ENCODE data around the gene ATP10A.

The ATP10A gene, protein sequence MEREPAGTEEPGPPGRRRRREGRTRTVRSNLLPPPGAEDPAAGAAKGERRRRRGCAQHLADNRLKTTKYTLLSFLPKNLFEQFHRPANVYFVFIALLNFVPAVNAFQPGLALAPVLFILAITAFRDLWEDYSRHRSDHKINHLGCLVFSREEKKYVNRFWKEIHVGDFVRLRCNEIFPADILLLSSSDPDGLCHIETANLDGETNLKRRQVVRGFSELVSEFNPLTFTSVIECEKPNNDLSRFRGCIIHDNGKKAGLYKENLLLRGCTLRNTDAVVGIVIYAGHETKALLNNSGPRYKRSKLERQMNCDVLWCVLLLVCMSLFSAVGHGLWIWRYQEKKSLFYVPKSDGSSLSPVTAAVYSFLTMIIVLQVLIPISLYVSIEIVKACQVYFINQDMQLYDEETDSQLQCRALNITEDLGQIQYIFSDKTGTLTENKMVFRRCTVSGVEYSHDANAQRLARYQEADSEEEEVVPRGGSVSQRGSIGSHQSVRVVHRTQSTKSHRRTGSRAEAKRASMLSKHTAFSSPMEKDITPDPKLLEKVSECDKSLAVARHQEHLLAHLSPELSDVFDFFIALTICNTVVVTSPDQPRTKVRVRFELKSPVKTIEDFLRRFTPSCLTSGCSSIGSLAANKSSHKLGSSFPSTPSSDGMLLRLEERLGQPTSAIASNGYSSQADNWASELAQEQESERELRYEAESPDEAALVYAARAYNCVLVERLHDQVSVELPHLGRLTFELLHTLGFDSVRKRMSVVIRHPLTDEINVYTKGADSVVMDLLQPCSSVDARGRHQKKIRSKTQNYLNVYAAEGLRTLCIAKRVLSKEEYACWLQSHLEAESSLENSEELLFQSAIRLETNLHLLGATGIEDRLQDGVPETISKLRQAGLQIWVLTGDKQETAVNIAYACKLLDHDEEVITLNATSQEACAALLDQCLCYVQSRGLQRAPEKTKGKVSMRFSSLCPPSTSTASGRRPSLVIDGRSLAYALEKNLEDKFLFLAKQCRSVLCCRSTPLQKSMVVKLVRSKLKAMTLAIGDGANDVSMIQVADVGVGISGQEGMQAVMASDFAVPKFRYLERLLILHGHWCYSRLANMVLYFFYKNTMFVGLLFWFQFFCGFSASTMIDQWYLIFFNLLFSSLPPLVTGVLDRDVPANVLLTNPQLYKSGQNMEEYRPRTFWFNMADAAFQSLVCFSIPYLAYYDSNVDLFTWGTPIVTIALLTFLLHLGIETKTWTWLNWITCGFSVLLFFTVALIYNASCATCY (N-terminal part only)

DNA sequence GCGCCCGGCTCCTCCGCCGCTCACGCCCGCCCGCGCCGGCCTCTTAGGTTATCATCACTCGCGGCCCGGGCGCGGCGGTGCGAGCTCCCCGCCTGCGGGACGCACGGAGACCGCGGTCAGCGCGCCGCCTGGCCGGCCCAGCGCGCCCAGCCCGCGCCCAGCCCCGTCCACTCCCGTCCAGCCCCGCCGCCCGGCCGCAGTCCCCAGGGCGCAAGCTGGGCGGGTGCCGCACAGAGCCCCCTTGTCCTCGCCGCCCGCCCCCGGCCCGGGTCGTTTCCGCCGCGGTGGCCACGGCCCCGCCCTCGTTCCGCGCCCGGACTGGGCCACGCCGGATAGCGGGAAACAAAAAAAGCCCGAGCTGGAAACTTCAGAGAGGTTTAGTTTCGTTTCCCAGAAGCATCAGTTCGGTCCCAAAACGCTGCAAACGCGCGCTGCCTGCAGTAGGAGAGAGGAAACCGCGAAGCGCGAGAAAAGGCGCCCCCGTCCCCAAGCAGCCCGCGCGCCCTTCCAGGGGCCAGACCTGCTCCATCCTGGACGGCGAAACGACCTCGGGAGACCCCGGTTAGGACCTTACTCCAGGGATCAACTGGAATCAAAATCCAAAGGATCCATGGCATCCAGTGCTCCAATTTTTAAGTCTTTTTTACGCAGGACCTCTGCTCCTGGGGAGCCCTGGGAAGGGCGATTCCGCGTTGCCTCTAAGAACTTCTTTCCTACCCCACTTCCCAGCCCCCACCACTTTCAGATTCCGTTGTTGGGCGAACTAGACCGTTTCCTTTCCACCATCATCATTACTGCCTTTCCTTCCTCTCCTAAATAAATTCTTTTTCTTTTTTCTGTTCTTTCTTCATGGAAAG, at the start of gene ATP10A:
Gene ATP10A (minus strand): TSS at position 217 of the 857 bp plus-strand sequence. CDS start 231 bp downstream, outside the sequence.
- DNase-seq: peak; percentile 77

DNA sequence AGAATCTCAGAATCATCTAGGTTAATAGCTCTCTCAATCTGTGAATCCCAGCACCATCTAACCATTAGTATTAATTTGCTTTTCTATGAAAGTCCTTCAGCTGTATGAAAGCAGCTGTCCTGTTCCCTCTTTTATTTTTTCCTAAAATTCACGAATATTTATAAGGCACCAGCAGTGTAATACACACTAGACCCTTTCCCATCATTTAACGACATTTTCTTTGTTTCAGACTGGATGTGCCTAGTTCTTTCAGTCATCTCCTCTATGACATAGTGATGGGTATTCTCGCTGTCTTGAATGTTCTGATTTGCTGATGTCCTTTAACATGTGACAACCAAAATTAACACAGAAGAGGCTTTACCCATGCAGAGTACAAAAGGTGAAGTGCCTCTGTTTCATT, 48.9 kb upstream of the ATP10A start:
- DNase-seq: no peak

DNA sequence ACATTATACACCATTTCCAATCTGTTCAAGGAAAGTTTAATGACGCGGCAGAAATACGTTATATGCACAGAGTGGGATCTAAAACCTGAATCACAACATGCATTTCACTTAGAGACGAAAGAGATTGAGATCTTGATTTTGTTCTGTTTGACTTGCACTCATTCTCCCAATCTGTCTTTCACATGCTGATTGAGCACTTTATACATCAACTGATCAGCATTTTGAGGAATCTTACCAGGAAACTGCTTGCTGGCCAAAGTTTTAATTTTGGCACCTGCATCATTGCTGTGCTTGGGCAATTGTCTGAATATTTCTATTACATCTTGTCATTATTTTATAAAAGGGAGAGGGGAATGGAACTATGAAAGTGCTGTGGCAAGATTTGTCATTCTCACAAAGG, 47.7 kb upstream of the ATP10A start:
- no peak for DNase-seq

DNA sequence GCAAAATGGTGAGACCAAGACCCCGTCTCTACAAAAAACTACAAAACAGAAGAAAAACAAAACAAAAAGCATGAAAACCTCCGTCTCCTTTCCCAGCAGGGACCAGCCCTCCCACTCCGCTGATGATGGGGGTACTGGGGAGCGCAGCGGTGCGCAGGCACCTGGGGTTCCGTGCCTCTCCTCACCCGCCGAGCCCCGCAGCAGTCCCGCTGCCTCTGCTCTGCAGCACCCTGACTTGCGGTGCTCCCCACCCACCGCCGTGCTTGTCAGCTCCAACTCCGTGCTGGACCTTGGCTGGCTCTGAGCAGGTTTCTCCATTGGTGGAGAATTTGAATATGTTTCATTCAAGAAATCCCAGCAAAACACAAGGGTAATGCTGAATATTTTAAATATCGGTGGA, 46.7 kb upstream of the ATP10A start:
- DNase-seq: no peak

DNA sequence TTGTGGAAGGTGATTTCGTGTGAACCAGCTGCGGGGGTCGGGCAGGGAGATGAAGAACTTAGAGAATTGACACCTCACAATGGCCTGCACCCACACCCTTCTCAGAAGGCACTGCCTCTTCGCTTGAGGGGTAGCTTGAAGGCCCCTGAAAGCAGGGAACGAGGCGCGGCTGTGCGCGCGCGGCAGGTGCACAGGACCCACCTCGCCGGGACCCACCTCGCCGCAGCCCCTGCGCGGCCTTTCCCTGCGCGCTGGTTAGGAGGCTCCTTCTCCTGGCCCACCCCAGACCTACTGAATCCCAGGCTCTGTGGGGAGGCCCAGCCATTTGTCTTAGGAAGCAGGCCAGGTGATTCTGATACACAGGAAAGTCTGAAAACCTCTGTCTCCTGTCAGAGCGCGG, 46.2 kb upstream of the ATP10A start:
- DNase-seq: no peak

DNA sequence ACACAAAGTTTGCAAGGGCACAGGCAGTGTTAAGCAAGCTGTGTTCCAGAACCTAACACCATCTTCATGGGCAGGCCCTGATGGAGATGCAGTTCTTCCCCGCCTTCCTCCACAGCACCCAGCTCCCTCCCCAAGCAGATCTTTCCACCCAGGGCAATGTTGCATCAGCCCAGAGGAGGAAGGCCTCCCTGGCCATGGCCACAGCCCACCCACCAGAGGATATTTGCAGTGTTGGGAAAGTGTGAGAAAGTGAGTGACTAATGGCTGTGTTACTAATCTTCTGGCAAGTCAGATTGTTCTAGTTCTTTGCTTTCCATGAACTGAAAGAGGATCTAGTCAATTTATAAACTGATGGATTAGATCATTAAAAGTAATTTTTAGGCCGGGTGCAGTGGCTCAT, 42.0 kb upstream of the ATP10A start:
- no peak for DNase-seq

DNA sequence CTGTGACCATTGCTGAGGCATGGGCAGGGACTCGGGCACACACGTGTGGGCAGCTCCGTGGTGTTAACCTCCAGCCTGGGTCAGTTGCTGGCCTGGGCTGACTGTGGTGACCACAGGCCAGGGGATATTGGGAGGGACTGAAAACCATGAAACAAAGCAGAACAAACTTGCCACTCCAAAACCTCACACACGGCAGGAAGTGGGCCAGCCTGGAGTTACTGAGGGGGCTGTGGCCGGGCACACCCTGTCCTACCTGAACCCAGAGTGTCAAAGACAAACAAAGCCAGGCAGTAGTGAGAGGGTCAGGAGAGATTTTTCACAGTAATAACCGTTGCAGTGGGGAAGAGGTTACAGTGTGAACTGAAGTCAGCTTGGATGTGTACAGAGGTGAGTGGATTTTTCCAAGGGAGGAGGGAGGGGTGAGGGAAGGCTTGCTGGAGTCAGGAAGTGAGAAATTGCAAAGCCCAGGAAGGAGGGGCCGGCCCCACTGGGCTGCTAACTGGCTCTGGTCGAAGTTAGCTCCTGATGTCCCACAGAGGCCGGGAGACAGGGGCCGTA, 40.0 kb upstream of the ATP10A start:
- no peak for DNase-seq

DNA sequence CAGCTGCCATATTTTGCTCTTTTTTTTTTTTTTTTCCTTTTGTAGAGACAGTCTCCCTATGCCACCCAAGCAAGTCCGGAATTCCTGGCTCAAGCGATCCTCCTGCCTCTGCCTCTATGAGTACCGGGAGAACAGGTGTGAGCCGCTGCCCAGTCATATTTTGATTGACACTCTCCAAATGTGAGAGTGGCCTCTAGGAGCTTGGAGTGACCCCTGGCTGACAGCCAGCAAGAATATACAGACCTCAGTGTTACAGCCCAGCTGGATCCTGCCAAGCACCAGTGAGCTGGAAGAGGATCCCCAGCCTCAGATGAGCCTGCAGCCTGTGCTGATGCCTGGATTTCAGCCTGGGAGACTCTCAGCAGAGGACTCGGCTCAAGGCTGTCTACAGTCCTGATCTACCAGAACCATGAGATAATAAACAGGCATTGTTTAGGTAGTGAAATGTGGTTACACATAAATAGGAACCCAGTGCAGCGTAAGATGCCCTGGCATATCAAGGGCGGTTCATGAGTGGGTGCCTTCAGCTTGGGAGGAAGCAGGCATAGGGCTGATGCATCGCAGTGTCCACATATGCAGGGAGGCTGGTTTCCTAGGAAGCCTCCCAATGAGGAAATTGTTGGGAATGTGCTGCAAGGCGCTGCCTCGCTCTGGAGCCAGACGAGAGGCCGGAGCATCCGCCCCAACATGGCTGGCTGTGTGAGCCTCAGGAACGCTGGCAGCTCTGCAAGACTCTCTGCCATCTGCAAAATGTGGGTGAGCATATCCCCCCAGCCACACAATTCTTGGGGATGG, 38.9 kb upstream of the ATP10A start:
- no peak for DNase-seq

DNA sequence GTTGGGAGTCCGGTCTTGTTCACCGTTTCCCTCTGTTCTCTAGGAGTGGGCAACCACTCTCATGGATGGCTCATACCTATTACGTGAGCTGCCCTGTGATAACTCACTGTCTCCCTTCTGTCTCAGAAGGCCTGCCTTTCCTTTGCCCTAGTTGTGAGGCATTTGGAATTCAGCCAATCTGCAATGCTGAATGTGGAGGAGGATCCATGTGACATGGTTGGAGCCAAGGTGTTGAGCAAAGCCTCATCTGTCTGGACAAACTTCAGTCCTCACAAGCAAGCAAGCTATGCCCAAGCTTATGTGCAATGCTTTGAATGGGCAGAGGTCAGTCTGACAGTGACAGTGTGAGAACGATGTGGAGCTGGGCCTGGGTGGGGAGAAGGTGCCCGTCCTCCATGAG, 37.8 kb upstream of the ATP10A start:
- no peak for DNase-seq

DNA sequence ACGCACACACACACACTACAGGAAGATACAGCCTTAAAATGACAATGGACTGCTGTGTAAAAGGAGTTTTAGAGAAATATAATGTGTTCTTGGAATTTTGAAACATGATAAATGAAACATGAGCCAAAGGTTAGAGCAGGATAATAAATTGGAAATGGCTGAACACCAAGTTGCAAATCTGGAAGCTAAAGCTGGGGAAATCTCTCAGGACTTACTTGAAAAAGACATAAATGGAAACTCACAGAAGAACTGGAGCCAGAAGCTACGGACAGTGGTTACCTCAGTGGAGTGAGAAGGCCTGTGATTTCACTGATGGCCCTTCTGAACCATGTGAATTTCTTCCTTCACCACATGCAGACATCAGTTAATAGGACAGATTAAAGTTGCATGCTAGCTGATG, 37.3 kb upstream of the ATP10A start:
- DNase-seq: no peak

DNA sequence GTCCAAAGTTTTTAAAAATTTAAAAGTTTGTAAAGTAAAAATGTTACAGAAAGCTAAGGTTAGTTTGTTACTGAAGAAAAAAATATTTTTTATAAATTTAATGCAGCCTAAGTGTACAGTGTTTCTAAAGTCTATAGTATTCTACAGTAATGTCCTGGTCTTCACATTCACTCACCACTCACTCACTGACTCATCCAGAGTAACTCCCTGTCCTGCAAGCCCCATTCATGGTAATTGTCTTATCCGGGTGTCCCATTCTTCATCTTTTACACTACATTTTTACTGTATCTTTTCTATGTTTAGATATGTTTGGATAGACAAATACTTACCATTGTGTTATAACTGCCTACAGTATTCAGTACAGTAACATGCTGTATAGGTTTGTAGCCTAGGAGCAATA, 36.7 kb upstream of the ATP10A start:
- DNase-seq: no peak

DNA sequence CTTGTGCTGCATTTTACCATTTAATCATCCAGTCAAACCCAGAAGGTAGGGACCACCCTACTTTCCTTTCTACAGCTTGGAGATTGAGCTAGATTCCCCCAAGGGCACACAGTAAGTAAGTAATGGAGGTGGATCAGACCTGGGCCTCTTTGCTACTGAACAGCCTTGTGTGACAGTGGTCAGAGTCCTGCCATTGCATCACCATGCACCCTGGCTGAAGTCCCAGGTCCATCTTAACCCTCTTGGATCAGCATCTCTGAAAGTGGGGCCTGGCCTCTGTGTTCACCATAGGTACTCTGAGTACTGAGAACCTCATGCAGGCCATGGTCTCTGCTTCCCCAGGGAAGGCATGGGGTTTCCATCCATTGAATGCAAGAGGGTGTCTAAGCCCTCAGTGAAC, 34.5 kb upstream of the ATP10A start:
- no peak for DNase-seq

DNA sequence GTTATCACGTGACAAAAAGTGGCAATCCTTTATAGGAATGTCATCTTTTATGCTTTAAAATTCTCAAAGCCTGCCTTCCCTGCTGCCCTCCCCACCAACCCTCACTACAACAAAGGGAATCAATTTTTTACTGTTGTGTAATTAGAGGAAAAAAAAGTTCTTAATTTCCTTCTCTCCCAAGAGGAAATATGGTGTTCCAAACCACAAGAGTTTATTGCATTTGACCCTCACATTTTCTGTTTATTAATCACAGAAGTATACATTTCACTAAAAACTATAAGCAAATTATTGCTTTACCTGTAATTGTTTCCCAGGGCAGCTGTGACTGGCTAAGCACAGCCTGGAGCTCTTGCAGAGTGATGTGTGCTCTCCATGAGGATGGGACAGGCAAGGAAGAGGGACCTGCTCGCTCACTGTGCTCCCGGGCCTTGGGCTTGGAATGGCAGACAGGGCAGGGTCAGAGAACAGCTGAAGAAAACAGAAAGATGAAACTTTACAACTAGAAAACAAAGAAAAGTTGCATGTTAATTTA, 31.3 kb upstream of the ATP10A start:
- DNase-seq: no peak

DNA sequence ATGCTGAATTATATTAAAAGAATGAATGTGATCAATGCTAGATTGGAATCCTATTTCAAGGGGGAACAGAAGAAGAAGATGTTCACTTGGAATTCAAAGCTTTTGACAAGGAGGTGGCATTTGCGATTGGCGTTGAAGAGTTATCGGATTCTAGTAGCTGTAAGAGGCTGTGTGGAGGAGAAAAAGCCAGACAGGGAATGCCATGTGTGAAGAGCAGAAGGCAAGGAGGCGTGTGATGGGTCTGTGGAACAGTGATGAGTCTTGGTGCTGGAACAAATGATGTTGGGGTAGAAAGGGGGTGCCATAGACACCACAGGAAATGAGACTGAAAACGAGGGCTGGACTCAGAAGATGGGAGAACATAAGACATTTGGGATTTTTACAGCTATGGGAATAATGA, 30.5 kb upstream of the ATP10A start:
- no peak for DNase-seq

DNA sequence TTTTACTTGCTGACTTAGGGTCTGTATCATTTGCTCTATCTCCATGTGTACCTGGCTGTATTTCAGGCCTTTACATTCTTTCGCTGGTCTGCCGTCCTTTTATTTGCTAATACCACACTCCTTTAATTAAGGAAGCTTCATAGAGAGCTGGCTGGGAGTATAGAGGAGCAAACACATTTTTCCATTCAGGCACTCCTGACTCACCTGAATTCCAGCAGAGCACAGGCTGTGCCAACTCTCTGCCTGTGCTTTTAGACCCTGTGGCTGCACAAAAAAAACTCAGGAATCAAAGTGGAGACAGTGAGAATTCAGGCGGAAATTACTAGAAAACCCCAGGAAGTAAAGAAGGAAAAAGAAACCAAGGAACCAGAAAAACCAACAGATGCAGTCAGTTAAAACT, 29.0 kb upstream of the ATP10A start:
- no peak for DNase-seq

DNA sequence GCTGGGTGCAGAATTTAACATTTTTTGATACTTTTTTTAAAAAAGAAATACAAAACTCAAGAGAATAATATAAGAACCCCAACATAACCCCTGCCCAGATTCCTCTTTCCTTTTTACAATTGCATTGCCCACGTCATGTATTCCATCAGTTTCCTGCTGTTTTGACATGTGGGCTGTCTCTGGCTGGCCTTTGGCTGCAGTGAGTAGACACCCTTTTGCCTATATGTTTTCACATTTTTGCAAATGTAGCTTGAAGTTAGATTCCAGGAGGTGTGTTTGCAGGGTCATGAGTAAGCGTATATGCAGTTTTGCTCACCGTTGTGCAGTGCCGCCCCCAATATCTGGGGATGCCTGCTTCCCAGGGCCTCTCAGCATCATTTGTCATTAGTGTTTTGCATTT, 28.0 kb upstream of the ATP10A start:
- DNase-seq: no peak

DNA sequence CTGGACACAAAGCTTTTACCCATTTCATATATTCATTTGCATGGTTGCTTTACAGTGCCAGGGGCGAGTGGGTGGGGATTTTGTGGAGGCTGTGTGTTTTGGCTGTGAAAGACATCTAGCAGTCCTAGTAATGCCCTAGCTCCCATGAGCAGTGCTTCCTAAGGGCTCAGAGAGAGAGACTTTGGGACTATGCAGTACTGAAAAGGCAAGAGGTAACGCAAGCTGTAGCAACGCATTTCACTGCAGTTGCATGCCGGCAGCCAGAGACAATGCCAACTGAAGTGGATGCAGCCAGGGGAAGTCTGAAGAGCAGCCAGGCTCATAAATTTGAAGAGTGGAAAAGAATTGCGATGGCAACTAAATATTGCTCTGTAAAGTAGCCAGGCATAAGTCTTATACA, 27.4 kb upstream of the ATP10A start:
- DNase-seq: peak; percentile 50

DNA sequence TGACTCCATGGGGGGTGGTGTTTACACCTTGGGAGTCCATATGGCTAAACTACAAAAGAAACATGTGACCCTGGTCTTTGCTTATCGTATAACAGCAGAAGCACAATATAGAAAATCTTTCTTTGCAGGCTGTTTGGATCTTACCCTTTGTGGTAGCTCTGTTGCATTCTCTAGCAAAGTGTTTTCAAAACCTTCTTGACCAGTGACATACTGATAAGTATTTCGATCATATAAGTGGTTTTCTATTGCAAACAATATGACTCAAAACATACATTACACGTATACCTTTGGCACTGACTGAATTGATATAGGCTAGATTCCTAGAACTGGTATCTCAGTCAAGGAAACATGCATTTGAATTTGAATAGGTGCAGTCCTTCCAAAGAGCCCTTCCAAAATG, 24.7 kb upstream of the ATP10A start:
- no peak for DNase-seq

DNA sequence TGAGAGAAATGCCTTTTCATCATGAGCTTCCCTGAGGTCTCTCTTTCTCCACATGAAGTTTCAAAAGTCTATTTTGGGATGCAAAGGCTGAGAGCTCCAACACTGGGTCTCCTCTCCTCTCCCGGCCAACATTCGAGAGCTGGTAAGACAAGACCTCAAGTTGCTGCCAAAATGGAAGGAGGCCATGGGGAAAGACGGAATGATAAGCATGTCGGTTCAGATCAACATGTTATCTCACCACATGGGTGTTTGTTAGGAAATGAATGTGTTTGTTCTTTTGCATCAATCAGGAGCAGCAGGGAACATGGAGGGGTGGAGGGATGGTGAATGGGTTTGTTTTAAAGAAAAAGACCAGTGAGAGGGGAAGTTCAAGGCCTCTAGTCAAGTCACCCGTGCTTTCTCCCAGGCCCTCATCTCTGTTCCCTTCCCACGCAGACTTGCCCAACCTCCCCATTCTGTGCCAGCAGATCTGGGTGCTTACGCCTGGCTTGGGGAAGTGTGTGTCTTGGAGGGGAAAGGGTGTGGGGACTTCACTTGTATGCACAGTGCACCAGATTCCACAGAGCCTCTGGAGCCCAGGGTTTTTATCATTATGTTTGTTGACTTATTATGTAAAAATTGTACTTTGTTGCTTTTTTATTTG, 23.5 kb upstream of the ATP10A start:
- no peak for DNase-seq

DNA sequence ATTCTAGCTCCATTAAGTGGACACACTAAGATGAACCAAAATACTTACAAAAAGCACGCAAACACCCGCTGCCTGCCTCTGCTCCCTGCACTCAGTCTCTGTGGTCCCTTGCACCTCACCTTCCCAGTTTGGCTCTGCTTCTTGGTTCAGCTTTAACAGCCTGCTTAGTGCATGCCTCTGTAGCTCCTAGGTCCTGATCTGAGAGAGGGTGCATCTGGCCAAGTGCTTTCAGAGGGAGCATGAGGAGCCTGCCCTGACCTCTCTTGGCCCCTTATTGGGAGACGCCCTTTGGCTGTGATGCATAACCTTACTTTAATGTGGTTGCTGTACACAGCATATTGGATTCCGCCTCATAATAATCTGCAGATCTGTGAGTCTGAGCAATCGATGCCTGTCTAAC, 21.2 kb upstream of the ATP10A start:
- DNase-seq: no peak
